Liver (tissue), 9 donors: Measurements from ENCODE around the gene AOPEP. TPM values are rescaled to one million over a fixed set of nuclear protein-coding genes. Genes with fewer than 3 reads are reported as not detected.
A peak's percentile ranks its signal among the peaks of the same experiment; 100 is the strongest.

Source experiments
- DNase-seq: peaks from one replicate; pipeline ENCODE4 v3.0.0-alpha.2; 2017; ENCODE audit warnings: low spot score
- H3K27ac ChIP-seq, 2 donors: one replicate each; pipeline ENCODE4 v1.7.0; 2013; ENCODE audit warnings: inconsistent platforms in 2 of 2, low read length in 2 of 2, control low read depth in 1 of 2, low read depth in 1 of 2, mild to moderate bottlenecking in 1 of 2
- H3K27me3 ChIP-seq, 4 donors: one replicate each; pipeline versions ENCODE4 v1.6.1 to v1.7.0; 2013; ENCODE audit warnings: low read length in 3 of 4, inconsistent platforms in 1 of 4, mild to moderate bottlenecking in 1 of 4, moderate library complexity in 1 of 4; ENCODE audit not compliant: control insufficient read depth in 4 of 4, insufficient read depth in 4 of 4
- H3K36me3 ChIP-seq, 4 donors: one replicate each; pipeline versions ENCODE4 v1.6.1 to v1.7.0; 2013; ENCODE audit warnings: low read length in 3 of 4, mild to moderate bottlenecking in 3 of 4, low read depth in 1 of 4, moderate library complexity in 1 of 4; ENCODE audit not compliant: control insufficient read depth in 4 of 4, insufficient read depth in 3 of 4
- H3K4me1 ChIP-seq, 4 donors: one replicate each; pipeline versions ENCODE4 v1.6.1 to v1.7.0; 2013; ENCODE audit warnings: low read length in 3 of 4, mild to moderate bottlenecking in 3 of 4, moderate library complexity in 1 of 4; ENCODE audit not compliant: control insufficient read depth in 4 of 4, insufficient read depth in 4 of 4
- H3K4me3 ChIP-seq, 3 donors: one replicate each; pipeline versions ENCODE4 v1.6.1 to v1.7.0; 2013; ENCODE audit warnings: low read length in 3 of 3, control low read depth in 1 of 3, low read depth in 1 of 3, mild to moderate bottlenecking in 1 of 3
- H3K9ac ChIP-seq, 2 donors: one replicate each; pipeline ENCODE4 v1.7.0; 2013; ENCODE audit warnings: low read length in 2 of 2, mild to moderate bottlenecking in 2 of 2, moderate library complexity in 2 of 2, control low read depth in 1 of 2, low read depth in 1 of 2
- H3K9me3 ChIP-seq, 4 donors: one replicate each; pipeline versions ENCODE4 v1.6.1 to v1.7.0; 2013; ENCODE audit warnings: low read length in 3 of 4; ENCODE audit not compliant: control insufficient read depth in 4 of 4
- CTCF ChIP-seq: fragments of 150-350 bp; IDR thresholded peaks from 2 replicates; pipeline ENCODE4 v1.5.1; 2017; ENCODE audit warnings: improper control_type of control experiment, low read depth, low read length; ENCODE audit not compliant: missing input control
- GABPA ChIP-seq, 2 donors: IDR thresholded peaks in 1 of 2; conservative IDR thresholded peaks in 1 of 2; 2 replicates each; pipeline ENCODE4 v1.6.1; 2016; ENCODE audit warnings: antibody characterized with exemption in 2 of 2, mild to moderate bottlenecking in 1 of 2, moderate library complexity in 1 of 2
- HNF4A ChIP-seq, 2 donors: conservative IDR thresholded peaks; 2 replicates each; pipeline ENCODE4 v1.6.1; 2016; ENCODE audit warnings: antibody characterized with exemption in 2 of 2, mild to moderate bottlenecking in 2 of 2
- HNF4G ChIP-seq: IDR thresholded peaks from 2 replicates; pipeline ENCODE4 v1.6.1; 2016; ENCODE audit warnings: antibody characterized with exemption
- JUND ChIP-seq, 2 donors: IDR thresholded peaks; 2 replicates each; pipeline ENCODE4 v1.6.1; 2016; ENCODE audit warnings: antibody characterized with exemption in 2 of 2
- MAX ChIP-seq: IDR thresholded peaks from 2 replicates; pipeline ENCODE4 v1.6.1; 2016; ENCODE audit warnings: antibody characterized with exemption
- RAD21 ChIP-seq, 2 donors: IDR thresholded peaks; 2 replicates each; pipeline ENCODE4 v1.6.1; 2016; ENCODE audit warnings: antibody characterized with exemption in 2 of 2, mild to moderate bottlenecking in 2 of 2
- REST ChIP-seq: IDR thresholded peaks from 2 replicates; pipeline ENCODE4 v1.6.1; 2016; ENCODE audit warnings: antibody characterized with exemption, mild to moderate bottlenecking
- RXRA ChIP-seq, 2 donors: IDR thresholded peaks; 2 replicates each; pipeline ENCODE4 v1.6.1; 2017 to 2018; ENCODE audit warnings: antibody characterized with exemption in 2 of 2, mild to moderate bottlenecking in 1 of 2
- SP1 ChIP-seq: IDR thresholded peaks from 2 replicates; pipeline ENCODE4 v1.6.1; 2018; ENCODE audit warnings: antibody characterized with exemption, mild to moderate bottlenecking
- TAF1 ChIP-seq: conservative IDR thresholded peaks from 2 replicates; pipeline ENCODE4 v1.6.1; 2016; ENCODE audit warnings: antibody characterized with exemption, mild to moderate bottlenecking
- YY1 ChIP-seq: IDR thresholded peaks from 2 replicates; pipeline ENCODE4 v1.6.1; 2016; ENCODE audit warnings: antibody characterized with exemption, mild to moderate bottlenecking
- ZBTB33 ChIP-seq: IDR thresholded peaks from 2 replicates; pipeline ENCODE4 v1.6.1; 2016; ENCODE audit warnings: antibody characterized with exemption
- WGBS: extraction: QIAGEN DNeasy Blood & Tissue Kit; methylation state at CpG from one replicate; pipeline ENCODE4 v1.1.7; 2013; 5-methylcytosine and 5-hydroxymethylcytosine counted together
- polyA plus RNA-seq, 2 donors: library from polyadenylated mRNA; stranded (reverse) in 1 of 2; unstranded in 1 of 2; fragments of 200-250 nt in 1 of 2; fragments of >200 nt in 1 of 2; fragmentation: Nextera tagmentation in 1 of 2; extraction: Ambion mirVana in 1 of 2; gene quantifications; one replicate each; pipeline versions ENCODE4 v1.2.1 to v1.2.3, GENCODE V29; 2013 to 2015
- total RNA-seq, 2 donors: library from RNA; depleted of rRNA; stranded (reverse); fragments of >200 nt; gene quantifications; one replicate each; pipeline ENCODE4 v1.2.3, GENCODE V29; 2014
- donor health status: healthy.
- donor health status: healthy.
- donor health status: healthy.
- donor health status: healthy.
- donor health status: healthy.

AOPEP gene
- total and polyA plus RNA-seq, 4 donors: 22.2 to 77.1 (median 34.8) TPM

- WGBS: 36% methylated on average over 9 of the region's 9 CpGs
Measured at GRCh38 chr9:94993160-94993820, 266.8 kb downstream of the AOPEP start.

More at GRCh38 chr9:94993160-94993820, 266.8 kb downstream of the AOPEP start:
- peaks cover 6 to 50% (median 32%) of the 10 kb centered on the region in 4 donors for H3K4me1 ChIP-seq
- DNase-seq: no peak
- H3K27me3 ChIP-seq: no peaks in the 10 kb centered on the region
- no peaks in the 10 kb centered on the region for H3K9me3 ChIP-seq
- peak overlapping the region; percentile 83 to 98 for H3K9ac ChIP-seq
- TF ChIP-seq ZBTB33: peak; percentile 20
- peak; percentile 59 to 60 for TF ChIP-seq RXRA (IDR thresholded peaks at IDR 0.05)
- TF ChIP-seq GABPA (IDR thresholded peaks at IDR 0.05 in 1 of 2, conservative IDR thresholded peaks at IDR 0.05 in 1 of 2): no peak
- no peak for TF ChIP-seq MAX
- TF ChIP-seq CTCF: no peak
- TF ChIP-seq REST: no peak
- TF ChIP-seq RAD21 (IDR thresholded peaks at IDR 0.05): peak; percentile 24 to 31
- peak; percentile 50 for TF ChIP-seq SP1
- peak; percentile 8 for TF ChIP-seq TAF1
- TF ChIP-seq HNF4A (conservative IDR thresholded peaks at IDR 0.05): peak; percentile 92 to 95
- peak; percentile 70 for TF ChIP-seq HNF4G
- TF ChIP-seq YY1: peak; percentile 89
- TF ChIP-seq JUND (IDR thresholded peaks at IDR 0.05): peak in 1 of 2 donors; percentile 29
- peak overlapping the region; percentile 96 for H3K27ac ChIP-seq
- no peaks in the 10 kb centered on the region for H3K36me3 ChIP-seq
- peak overlapping the region; percentile 60 to 85 (median 77) for H3K4me3 ChIP-seq
